GM21619 (cell line): Measurements from ENCODE around the gene MTCH1.

Source experiments
- ATAC-seq: cut with Tn5 transposase; IDR thresholded peaks from one replicate; pipeline ENCODE4 v1.9.1; 2021; ENCODE audit not compliant: unreplicated experiment

MTCH1 gene

GRCh38 chr6:37017606-37018197 lies 31.7 kb upstream of the MTCH1 start:
- ATAC-seq = no peak

GRCh38 chr6:37016995-37017394 lies 31.0 kb upstream of the MTCH1 start:
- ATAC-seq = no peak

- no peak for ATAC-seq
Observed at GRCh38 chr6:37015532-37015931, 29.5 kb upstream of the MTCH1 start.

GRCh38 chr6:37014667-37015066 lies 28.7 kb upstream of the MTCH1 start:
- no peak for ATAC-seq

- no peak for ATAC-seq
Observed at GRCh38 chr6:37013516-37014491, 27.8 kb upstream of the MTCH1 start.

GRCh38 chr6:37011656-37012378 lies 25.8 kb upstream of the MTCH1 start:
- ATAC-seq = no peak

GRCh38 chr6:37010402-37010892 lies 24.5 kb upstream of the MTCH1 start:
- no peak for ATAC-seq

- no peak for ATAC-seq
Observed at GRCh38 chr6:37008484-37009465, 22.8 kb upstream of the MTCH1 start.

- ATAC-seq = no peak
Observed at GRCh38 chr6:37007340-37008043, 21.5 kb upstream of the MTCH1 start.

- no peak for ATAC-seq
Observed at GRCh38 chr6:37006793-37007339, 20.9 kb upstream of the MTCH1 start.

GRCh38 chr6:37005827-37006567 lies 20.0 kb upstream of the MTCH1 start:
- peak; percentile 1 for ATAC-seq

GRCh38 chr6:37005061-37005810 lies 19.2 kb upstream of the MTCH1 start, which contains the start of gene FGD2:
Gene FGD2 (plus strand): TSS chr6:37005655. CDS start chr6:37005818, 163 bp downstream.
- peak; percentile 51 for ATAC-seq

GRCh38 chr6:37004044-37004980 lies 18.3 kb upstream of the MTCH1 start:
- no peak for ATAC-seq

- ATAC-seq = no peak
Observed at GRCh38 chr6:36999751-37000125, 13.7 kb upstream of the MTCH1 start.

GRCh38 chr6:36999061-36999750 lies 13.2 kb upstream of the MTCH1 start:
- ATAC-seq = no peak

GRCh38 chr6:36998723-36999038 lies 12.7 kb upstream of the MTCH1 start:
- no peak for ATAC-seq
